ENCODE data around the gene COBL.

The COBL gene

GRCh38 chr7:51104278-51104677 is 212.3 kb downstream of the COBL start:
- DNase-seq, result no peak

- DNase-seq, result no peak
Measured at GRCh38 chr7:51103718-51104117, 212.9 kb downstream of the COBL start.

DNA sequence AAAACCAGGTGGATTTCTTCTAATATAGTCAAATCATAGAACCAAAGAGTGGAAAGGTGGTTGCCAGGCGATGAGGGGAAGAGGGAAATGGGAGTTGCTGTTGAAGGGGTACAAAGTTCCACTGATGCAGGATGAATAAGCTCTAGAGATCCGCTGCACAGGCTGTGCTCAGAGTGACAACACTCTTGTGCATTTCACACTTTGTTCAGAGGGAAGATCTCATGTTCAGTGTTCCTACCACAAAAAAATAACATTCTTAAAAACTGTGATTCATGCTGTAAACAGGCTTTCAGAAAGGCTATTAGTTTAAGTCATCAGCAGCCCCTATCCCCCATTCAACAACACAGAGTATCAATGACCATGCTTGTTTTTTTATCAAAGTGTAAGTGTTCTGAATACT is 213.8 kb downstream of the COBL start:
- no peak for DNase-seq

DNA sequence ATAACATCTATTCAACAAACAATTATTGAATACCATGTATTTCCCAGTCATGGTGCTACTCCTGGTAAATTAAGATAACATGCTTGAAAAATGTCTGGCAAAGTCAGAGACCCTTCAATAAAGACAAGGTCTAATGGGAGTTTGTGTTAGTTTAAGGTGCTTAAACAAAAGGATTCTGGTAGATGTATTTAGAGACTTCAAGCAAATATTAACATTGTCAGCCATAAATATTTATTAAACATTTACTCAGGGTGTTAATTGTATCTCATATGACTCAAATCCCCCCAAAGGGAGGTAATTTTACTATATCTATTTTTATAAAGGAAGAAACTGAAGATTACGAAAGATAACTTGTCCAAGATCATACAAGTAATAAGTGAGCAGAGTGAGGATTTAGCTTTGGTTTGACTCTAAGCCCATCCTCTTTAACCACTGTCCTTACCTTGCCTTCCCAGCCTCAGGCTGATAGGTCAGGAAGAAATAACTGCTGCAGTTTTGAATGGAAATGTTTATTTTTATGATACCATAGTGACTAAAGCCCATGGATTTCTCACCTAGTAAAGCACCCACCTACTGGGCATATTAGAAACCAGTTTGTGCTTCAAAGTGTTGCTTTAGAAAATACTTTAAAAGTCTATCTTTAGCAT is 215.4 kb downstream of the COBL start:
- no peak for DNase-seq

GRCh38 chr7:51090411-51090810 is 226.2 kb downstream of the COBL start:
- no peak for DNase-seq

DNA sequence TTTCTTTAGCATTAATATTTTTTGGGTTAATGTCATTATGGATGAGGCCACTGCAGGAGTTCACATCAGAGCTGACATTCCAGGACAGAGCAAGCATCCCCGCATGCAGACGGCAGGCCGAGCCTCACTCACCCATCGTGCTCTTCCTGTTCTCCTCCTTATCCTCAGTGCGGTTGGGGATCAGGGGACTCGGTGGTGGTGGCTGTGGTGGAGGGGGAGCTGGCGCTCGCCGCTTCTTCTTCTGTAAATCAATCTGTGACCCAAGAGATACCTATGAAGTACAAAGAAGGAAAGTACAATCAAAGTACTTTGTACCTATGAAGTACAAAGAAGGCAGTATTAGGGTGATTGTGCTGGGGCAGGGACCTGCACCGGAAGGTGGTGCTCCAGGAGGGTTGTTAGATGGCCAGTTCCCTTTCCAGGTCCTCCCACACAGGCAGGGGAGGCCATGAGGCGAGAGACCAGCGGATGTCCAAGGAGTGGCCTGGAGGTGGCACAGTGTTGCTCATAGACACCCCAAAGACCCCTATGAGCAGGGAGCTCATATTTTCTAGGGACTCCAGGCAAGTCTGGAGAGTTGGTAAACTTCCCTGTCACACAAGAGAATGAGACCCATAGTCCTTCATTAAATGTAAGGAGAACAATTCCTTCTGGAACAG is 231.4 kb downstream of the COBL start:
- DNase-seq, result no peak

GRCh38 chr7:51084121-51084520 is 232.5 kb downstream of the COBL start:
- DNase-seq, result no peak

DNA sequence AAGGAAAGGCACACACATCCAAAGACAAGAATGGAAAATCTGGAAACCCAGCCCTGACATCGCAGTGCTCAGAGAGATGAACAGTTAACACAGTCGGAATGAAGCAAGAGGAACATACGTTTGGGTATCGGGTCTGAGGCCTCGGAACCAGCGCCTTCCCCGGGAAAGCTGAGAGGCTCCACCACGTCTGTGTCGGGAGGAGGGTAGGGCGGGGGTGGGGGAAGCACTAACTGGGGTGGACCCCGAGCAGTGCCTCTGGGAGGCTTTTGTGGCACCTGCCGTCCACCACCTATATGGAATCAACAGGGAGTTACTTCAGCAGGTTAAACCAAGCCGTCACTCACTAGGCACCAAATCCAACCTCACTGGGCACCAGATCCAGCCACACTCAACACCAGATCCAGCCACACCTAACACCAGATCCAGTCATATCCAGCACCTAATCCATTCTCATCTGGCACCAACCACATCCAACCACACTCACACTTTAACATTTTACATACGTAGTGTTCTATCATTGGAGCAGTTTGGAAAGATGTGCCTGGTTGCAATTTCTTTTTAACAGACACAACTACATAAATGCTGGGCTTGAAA is 233.6 kb downstream of the COBL start:
- DNase-seq, result no peak

- no peak for DNase-seq
Measured at GRCh38 chr7:51082096-51082840, 234.3 kb downstream of the COBL start.

DNA sequence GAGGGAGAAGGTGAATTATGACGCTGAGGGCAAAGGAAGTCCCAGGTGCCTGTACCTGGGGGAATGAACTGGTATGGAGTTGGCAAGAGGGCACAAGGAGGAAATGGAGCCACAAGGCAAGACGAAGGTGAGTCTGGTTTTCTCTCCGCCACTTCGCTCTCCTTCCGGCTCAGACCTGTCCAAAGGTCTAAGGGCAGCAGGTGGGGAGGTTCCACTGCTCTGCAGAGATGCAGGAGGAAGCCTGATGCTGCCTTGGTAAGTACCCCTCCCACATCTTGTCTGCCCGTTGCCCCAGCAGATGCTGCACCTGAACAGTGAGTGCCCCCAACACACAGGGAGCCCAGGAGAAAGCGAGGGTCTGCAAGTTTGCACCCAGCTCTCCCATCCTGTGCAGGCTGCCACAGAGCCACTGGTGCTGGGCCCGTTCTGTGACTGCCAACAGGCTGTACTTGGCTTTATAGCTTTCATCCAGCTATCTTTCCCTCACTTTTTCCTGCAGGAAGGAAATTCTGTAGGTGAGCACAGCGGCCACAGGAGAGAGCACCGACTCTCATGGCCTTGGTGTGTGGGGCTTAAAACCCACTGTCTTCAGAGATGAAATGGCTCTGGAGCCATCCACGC is 235.2 kb downstream of the COBL start:
- DNase-seq, result no peak

DNA sequence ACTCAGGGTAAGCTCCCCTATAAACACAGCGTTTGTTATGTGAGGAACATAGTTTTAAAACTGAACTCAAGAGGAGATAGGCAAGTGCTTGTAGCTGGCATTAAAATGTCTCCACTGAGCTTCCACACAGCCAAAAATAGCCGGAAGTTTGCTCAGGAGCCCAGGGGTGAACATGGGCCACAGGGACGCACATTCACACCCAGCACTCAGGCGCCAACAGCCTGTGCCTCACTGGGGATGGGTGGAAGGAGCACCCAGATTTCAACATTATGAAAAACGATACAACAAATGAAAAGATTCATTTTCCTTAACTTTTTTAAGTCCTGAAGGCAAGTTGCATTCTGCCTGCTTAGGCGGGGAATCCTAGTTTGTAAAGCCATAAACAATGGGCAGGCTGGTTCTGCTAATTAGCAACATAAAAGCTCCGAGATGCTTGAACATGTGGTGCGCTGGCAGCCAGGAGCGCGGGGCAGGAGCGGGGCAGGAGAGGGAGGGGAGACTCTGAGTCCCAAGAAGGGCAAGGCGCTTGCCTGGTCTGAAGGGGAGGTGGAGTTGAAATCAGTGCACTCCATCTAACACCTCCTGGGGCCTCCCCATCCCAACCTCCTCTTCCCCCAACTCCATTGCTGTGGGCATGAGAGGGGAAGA is 235.9 kb downstream of the COBL start:
- DNase-seq, result no peak

DNA sequence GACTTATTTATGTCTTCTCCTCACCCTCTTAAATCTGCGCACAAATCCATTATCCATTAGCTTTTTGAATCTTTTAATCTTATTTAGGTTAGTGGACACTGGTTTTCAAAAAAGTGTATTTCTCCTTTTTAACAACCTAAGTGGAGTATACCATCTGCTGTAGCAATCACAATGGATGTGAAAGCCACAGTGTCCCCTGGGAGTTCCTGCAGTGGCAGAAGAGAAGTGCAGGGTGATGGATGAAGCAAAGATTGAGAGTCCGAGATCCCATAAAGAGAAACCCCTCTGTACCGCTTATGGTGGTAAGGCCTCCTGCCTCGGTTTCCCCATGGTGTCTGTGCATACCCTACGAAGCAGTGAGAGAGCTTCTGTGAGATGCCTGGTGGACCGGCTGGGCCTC is 236.4 kb downstream of the COBL start:
- DNase-seq, result no peak

GRCh38 chr7:51079494-51079893 is 237.1 kb downstream of the COBL start:
- DNase-seq, result no peak

DNA sequence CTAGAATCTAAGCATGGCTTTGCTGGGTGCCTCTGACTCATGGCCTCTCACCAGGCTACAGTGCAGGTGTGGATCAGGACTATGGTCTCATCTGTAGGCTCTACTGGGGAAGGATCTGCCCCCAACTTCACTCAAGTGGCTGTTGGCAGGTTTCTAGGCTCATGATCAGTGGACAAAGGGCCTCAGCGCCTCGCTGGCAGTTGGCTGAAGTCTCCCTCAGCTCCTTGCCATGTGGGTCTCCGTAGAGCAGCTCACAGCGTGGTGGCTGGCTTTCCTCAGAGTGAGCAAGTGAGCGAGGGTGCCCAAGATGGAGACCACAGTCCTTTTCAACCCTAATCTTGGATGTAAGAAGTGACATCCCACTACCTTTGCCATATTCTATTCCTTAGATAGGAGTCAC is 238.0 kb downstream of the COBL start:
- no peak for DNase-seq

DNA sequence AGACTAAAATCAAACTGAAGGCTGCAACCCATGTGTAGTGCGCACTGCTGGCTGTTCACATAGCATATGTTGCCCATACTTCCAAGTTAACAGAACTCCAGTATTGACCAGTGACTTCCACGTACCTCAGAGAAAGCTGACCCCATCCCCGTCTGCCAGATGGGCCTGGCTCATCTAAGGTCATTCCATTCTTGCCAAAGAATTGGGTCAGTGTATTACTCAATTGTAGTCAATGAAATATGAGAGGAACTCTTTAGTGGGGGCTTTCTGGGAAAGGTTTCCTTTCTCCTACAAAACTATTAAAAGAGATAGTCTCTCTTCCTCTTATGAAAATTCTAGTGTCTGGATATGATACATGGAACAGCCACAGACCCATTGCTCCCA is 238.6 kb downstream of the COBL start:
- no peak for DNase-seq

DNA sequence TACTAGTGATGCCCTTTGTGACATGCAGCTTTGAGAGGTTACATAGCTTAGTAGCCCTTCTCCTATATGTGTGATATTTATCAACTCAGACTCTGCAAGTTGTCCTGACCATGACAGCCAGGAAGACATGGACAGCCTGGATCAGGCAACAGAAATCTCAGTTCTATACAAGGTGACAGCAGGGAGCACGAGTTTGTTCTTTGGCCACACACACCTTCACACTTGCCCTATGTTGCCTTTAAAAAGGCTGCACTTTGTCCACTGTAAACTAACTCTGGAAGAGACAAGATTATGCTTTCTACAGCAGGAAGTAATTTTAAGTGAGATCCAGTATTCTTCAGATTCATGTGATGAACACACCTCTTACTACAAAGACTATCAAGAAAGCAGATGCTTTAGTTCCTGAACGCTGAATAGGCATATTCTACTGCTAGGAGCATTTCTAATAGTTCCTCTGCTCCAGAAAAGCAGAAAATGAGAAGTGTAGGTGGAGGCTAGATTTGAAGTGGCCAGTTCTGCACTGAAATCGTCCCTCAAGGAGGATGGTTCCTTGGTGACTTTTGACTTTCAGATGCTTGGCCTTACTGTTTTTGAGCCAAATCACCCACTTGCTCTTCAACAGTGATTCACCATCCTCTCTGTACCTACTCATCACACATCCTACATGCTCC is 239.2 kb downstream of the COBL start:
- no peak for DNase-seq

DNA sequence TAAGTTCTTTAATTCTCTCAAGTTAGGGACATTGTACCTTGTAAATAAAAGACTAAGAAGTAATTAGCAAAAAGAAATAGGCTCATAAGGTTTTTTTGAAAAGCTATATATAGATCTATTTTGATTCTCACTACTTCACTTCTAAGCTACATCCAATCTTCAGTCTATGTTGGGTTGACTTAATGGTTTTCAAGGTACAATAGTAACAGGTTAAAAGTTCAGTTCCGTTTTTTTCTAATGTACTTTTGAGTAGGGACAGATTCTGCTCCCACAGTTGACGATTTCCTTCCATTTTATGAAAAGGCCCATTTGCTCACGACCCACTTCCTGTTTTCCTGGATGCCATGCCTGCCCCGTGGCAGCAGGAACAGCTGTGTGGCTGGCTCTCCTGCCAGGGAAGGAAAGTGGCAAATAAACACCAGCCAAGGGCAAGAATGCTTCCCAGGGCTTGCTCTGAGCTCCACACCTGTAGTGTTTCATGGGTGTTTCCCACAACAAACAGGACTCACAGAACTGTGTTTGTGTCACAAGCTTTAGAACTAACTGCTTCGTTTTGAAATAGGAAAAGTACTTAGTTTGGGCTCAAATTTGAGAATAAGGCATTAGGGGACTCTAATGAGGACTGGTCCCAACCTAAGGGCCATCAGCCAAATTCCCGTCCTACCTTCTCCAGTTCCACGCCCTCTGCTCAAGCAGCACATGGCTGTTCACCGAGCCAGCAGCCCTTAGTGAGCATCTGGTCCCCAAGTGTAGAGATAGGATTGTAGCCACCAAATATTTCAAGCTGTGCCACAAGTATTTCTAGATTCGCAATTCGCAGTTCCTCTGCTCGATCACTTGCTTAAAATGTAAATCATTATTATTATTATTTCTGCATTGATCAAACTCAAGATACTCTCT is 240.7 kb downstream of the COBL start:
- DNase-seq, result no peak

- no peak for DNase-seq
Measured at GRCh38 chr7:51073171-51073570, 243.4 kb downstream of the COBL start.

DNA sequence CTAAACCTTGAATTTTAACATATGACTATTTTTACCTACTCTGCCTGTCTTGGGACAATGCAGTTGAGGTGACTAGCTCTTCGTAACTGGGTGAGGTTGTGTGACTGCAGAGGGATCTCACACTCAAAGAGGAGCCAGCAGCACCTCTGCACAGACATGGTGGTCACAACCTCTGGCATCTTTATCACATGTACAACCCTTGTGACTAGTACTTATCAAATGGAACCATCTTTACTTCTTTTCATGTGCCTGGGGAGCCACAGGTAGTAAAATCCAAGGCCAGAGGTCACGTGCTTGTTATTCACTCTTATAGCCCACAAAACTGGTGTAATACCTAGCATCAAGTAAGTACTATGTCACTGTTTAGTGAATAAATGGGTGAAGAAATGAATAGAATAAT is 244.3 kb downstream of the COBL start:
- no peak for DNase-seq

DNA sequence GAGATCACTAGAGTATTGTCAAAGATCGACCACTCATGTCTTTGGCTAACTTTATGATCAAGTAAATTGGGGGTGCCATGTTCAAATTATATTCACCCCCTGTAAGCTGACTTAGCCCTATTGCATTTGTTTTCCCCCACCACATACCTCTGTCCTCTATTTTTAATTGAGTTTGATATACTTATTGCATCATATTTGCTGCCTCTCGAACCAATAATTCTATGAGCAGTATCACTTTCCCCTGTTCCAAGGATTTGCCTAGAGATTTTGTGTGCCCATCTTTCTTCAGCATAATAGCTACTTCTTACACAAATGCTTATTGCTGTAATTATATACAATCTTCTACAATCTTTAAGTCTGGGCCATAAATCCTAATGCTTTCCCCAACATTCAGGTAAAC is 245.2 kb downstream of the COBL start:
- no peak for DNase-seq

GRCh38 chr7:51070151-51070550 is 246.5 kb downstream of the COBL start:
- DNase-seq, result no peak

Measured in activated CD8-positive, alpha-beta memory T cell treated with anti-CD3 and anti-CD28 coated beads for 24 hours (primary cell).